Activated B cell treated with CpG ODN at 0.5 μM for 24 hours (primary cell): ENCODE data around the gene SDK2. TPM values are rescaled to one million over a fixed set of nuclear protein-coding genes. Genes with fewer than 3 reads are reported as not detected.

Source experiments
- ATAC-seq: fragments of 200-7000 bp; cut with Tn5 transposase; one replicate; pipeline ENCODE4 v1.10.0; 2021; ENCODE audit warnings: low read depth, mild to moderate bottlenecking, moderate library complexity
- CTCF ChIA-PET: fragments of 350-600 bp; sonication (Branson Sonifier 250); formaldehyde crosslinking; loops from one replicate; lab custom pipeline; 2021; ENCODE audit warnings: antibody characterized with exemption; lab: Charles Lee
- POLR2A ChIA-PET: fragments of 350-600 bp; sonication (Branson Sonifier 250); formaldehyde crosslinking; loops from one replicate; lab custom pipeline; 2021; ENCODE audit warnings: antibody characterized with exemption; lab: Charles Lee
- DNase-seq: peaks from one replicate; pipeline ENCODE4 v3.0.0; 2022
- H3K27ac Mint-ChIP-seq: one replicate; pipeline ENCODE4 v1.8.0; 2020; ENCODE audit warnings: mixed read lengths
- H3K27me3 Mint-ChIP-seq: one replicate; pipeline ENCODE4 v1.8.0; 2021; ENCODE audit warnings: mixed read lengths
- H3K36me3 Mint-ChIP-seq: one replicate; pipeline ENCODE4 v1.8.0; 2021; ENCODE audit warnings: low read depth, mixed read lengths
- H3K4me1 Mint-ChIP-seq: one replicate; pipeline ENCODE4 v1.8.0; 2021; ENCODE audit warnings: mixed read lengths
- H3K4me3 Mint-ChIP-seq: one replicate; pipeline ENCODE4 v1.8.0; 2020; ENCODE audit warnings: mild to moderate bottlenecking, mixed read lengths
- H3K9me3 Mint-ChIP-seq: one replicate; pipeline ENCODE4 v1.8.0; 2020; ENCODE audit warnings: mixed read lengths
- intact Hi-C: fragments of 100-400 bp; cut with micrococcal nuclease; formaldehyde crosslinking; loops from one replicate; pipeline ENCODE4 v1.15.1; 2024
- total RNA-seq: library from RNA; stranded (reverse); gene quantifications from 2 replicates; pipeline ENCODE4 v1.2.3, GENCODE V29; 2022
- TF ChIP-seq, protein P1 (sequence below): fragments of 200-600 bp; IDR thresholded peaks from one replicate; pipeline ENCODE4 v1.8.0; 2022; ENCODE audit warnings: antibody characterized with exemption, mild to moderate bottlenecking

The SDK2 gene
- total RNA-seq, 1 donor from 2014 or later: 2.5 TPM

- TF ChIP-seq, protein P1, sequence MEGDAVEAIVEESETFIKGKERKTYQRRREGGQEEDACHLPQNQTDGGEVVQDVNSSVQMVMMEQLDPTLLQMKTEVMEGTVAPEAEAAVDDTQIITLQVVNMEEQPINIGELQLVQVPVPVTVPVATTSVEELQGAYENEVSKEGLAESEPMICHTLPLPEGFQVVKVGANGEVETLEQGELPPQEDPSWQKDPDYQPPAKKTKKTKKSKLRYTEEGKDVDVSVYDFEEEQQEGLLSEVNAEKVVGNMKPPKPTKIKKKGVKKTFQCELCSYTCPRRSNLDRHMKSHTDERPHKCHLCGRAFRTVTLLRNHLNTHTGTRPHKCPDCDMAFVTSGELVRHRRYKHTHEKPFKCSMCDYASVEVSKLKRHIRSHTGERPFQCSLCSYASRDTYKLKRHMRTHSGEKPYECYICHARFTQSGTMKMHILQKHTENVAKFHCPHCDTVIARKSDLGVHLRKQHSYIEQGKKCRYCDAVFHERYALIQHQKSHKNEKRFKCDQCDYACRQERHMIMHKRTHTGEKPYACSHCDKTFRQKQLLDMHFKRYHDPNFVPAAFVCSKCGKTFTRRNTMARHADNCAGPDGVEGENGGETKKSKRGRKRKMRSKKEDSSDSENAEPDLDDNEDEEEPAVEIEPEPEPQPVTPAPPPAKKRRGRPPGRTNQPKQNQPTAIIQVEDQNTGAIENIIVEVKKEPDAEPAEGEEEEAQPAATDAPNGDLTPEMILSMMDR: no peak
- Mint-ChIP-seq H3K36me3 (no peaks in the 10 kb centered on the region), H3K4me1 (peaks cover 12% of the 10 kb centered on the region), H3K27me3 (peaks cover 20% of the 10 kb centered on the region), H3K9me3 (no peaks in the 10 kb centered on the region), H3K27ac (no peak overlapping the region), H3K4me3 (no peak overlapping the region)
- intact Hi-C loops: no loop called here
- ATAC-seq (no peak), DNase-seq (no peak)
- CTCF ChIA-PET: no interaction called here
- POLR2A ChIA-PET: no interaction called here
Observed at GRCh38 chr17:73308017-73308823, 336.0 kb downstream of the SDK2 start.

DNA sequence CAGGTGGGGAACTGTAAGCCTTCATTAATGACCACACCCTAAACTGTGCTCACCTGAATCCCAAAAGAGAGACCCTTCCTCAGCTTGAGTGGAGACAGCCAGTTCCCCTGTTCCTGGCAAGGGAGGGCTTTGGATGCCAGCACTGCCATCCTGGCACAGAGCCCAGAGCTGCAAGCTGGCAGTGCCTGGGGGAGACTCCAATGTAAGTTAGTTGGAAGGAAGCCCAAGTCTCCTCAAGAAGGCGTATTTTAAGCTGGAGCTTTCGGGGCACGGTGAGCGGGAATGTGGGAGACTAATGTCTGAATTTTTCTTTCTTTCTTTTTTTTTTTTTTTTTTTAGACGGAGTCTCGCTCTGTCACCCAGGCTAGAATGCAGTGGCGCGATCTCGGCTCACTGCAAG is 337.1 kb downstream of the SDK2 start:
- CTCF ChIA-PET: no interaction called here
- ATAC-seq: no peak
- TF ChIP-seq, protein P1: no peak
- peaks cover 20% of the 10 kb centered on the region for H3K27me3 Mint-ChIP-seq
- POLR2A ChIA-PET: no interaction called here
- peaks cover 12% of the 10 kb centered on the region for H3K4me1 Mint-ChIP-seq
- H3K4me3 Mint-ChIP-seq: no peak overlapping the region
- intact Hi-C loops: no loop called here
- DNase-seq: no peak
- H3K36me3 Mint-ChIP-seq: no peaks in the 10 kb centered on the region
- no peaks in the 10 kb centered on the region for H3K9me3 Mint-ChIP-seq
- no peak overlapping the region for H3K27ac Mint-ChIP-seq

DNA sequence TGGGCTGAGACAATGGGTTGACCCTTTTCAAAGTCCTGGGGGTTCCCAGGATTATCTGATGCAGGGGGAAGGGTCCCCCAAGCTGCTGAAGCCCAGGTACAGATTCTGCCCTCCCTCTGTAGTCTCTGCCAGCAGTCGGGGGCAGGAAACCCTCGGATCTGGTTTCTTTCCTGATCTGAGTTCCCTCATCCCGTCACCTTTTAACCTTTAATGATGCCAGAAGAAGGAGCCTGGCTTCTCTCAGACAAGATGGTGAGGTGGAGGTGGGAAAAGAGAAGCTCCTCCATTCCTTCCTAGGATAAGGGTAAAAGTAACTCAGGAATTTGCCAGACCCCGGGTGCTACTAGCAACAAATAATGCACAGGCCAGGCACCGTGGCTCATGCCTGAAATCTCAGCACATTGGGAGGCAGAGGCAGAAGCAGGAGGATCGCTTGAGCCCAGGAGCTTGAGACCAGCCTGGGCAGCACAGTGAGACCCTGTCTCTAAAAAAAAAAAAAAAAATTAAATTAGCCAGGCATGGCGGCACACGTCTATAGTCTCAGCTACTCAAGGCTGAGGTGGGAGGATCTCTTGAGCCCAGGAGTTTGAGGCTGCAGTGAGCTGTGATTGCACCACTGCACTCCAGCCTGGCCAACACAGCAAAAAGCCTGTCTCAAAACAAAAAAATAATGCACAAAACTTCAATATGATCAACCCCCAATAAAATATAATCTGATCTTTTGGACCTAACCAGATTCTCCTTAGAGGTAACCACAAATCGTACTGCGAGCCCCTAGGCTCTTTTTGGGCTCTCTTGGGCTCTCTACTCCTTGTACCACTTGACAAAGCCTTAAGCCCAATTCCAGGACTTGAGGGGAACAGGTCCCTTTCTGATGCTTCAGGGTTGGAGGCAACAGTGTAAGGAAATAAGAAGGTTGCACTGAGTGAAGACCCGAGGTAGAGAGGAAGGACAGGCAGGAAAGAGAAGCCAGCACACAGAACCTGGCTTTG is 338.1 kb downstream of the SDK2 start:
- Mint-ChIP-seq H3K9me3 (no peaks in the 10 kb centered on the region), H3K27ac (no peak overlapping the region), H3K4me3 (no peak overlapping the region), H3K36me3 (no peaks in the 10 kb centered on the region), H3K4me1 (peaks cover 12% of the 10 kb centered on the region), H3K27me3 (peaks cover 20% of the 10 kb centered on the region)
- no peak for ATAC-seq
- CTCF ChIA-PET: no interaction called here
- intact Hi-C loops: no loop called here
- TF ChIP-seq, protein P1: no peak
- POLR2A ChIA-PET: no interaction called here
- DNase-seq: no peak

DNA sequence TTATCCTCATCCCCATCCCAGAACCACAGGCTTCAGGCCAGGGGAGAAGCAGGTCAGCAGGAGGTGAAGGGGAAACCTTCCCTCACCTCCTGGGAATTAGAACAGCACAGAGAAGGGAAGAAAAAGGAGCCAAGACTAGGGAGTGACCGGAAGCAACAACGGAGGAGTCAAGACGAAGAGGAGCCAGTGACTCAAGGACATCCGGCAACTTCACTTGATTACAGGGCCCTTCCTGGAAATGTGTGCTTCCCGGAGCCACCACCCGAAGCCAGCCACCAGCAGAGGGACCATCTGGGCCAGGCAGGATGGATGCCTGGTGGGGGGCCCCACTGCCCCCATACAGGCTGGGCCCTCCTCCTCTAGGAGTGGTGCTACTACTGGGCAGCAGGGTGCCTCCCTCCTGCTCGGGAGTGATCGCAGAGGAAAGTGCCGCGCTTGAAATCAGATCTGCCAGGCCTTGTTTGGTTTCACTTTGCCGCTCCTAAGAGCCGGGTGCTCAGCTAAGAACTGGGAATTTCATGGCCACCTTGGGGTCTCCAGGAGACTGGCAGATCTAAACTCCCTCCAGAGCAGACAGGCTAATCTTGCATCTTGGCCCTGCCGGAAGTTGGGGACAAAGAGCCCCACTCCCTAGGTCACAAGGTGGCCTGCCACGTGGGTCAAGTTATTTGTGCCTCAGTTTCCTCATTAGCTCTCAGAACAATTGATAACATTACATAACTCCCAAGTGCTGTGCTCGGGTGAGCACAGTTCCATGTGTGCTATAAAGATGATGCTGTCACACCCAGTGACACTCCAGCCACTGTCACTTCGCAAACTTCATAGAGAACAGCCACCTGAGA is 339.1 kb downstream of the SDK2 start:
- DNase-seq: no peak
- Mint-ChIP-seq H3K27ac (no peak overlapping the region), H3K36me3 (no peaks in the 10 kb centered on the region), H3K27me3 (peaks cover 20% of the 10 kb centered on the region), H3K9me3 (no peaks in the 10 kb centered on the region), H3K4me3 (no peak overlapping the region), H3K4me1 (peaks cover 9% of the 10 kb centered on the region)
- CTCF ChIA-PET: no interaction called here
- no peak for ATAC-seq
- intact Hi-C loops: no loop called here
- POLR2A ChIA-PET: no interaction called here
- TF ChIP-seq, protein P1: no peak
